Activated effector memory CD4-positive, alpha-beta T cell treated with Interleukin-2 at 50 U/mL for 16 hours (primary cell): ENCODE measurements around the gene SLC16A12.
"Not testable (repeated sequence)": the region's sequence is repeated elsewhere in the genome, so short reads cannot be mapped to it uniquely, and the experiment has no call there.

Experiments
- DNase-seq: peaks from one replicate; pipeline ENCODE4 v3.0.0-alpha.2; 2020

SLC16A12 gene

DNA sequence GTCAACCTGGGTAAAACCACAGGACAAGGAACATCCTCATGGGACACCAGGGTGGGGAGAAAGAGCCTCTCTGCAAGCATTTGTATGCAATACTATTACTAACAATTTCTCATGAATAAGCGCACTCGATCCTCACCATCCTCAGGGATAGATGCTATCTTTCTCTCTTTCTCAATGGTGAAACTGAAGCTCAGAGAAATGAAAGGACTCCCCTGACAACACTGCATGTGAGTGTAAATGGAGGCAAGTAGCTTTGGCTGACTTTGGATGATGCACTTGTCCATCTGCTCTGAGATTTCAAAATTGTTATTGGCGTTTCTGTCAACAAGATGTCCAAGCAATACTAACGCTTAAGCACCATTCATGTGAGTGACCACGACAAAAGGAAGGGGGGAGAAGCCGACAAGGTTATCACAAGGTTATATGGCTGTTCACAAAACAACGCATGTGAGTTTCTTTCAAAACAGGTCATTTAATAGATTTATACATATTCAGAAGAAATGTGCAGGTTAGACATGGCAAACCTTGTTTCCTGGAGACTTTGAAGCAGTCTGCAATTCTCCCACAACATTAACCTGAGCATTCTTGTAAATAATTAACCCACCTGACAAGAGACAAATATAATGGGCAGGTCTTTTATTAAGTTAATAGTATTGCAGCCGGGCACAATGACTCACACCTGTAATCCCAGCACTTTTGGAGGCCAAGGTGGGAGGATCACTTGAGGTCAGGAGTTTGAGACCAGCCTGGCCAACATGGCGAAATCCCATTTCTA, 67.0 kb downstream of the SLC16A12 start:
- no peak for DNase-seq

DNA sequence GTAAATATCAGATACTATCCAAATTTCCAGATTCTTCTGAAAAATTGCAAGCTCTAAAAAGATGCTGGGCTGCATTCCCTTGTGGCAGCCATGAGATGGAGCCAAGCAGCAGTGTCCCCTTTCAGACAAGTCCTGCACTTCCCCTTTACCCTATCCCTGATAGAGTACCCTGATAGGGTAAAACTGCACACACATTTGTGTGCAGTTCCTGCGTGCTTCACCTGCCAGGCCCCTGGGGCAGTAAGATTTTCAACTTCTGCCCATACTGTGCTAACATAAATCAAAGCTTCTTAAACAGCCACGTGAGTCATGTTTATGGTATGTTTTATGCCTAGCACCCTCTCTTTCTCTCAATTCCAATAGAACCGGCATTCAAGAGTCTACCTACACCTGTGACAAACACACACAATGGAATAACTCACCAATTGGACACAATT, 68.8 kb downstream of the SLC16A12 start:
- DNase-seq: no peak

GRCh38 chr10:89465196-89465595, 70.2 kb downstream of the SLC16A12 start:
- no peak for DNase-seq

DNA sequence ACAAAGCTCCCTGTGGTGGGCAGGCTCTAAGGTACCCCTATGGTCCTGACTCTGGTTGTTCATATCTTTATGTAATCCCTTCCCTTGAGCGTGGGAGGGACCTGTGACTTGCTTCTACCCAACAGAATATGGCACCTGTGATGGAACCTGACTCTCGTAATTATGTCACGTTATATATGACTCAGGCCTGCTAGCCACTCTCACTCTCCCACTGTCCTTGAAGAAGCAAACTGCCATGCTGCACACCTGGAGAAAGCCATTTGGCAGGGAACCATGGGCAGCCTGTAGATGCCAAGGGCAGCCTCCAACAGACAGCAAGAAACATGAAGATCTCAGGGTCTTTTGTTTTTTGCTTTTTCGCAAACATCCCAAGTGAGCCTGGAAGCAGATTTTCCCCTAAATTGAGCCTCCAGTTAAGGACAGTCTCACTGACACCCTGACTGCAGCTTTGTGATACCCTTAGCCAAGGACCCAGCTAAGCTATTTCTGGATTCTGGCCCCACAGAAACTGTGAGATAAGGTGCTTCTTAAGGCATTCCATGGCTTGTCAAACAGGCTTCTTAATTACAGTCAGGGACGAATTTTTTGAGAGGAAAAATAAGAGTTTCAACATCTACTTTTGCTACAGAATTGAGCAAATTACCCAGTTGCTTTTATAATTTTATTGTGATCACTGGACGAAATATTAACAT, 71.4 kb downstream of the SLC16A12 start:
- DNase-seq: no peak

GRCh38 chr10:89458784-89459183, 76.6 kb downstream of the SLC16A12 start:
- no peak for DNase-seq

DNA sequence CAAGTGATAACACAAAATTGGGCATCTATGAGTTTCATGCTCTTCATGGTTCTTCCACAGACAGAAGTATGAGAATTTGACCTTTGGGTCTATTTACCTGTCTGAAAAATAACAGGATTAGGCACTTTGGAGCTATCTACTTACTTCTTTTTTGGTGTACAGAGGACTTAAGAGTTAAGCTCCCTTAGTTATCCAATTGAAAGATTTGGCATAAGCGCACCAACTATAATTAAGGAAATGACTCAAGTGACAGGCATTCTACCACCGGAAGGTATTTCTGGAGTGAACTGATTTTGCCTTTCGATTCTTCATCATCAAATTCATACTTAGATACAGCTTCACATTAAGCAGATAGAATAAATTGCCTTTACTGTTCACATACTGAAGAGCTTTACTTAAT, 77.1 kb downstream of the SLC16A12 start:
- DNase-seq: no peak

- DNase-seq: no peak
Measured at GRCh38 chr10:89454561-89455347, 80.6 kb downstream of the SLC16A12 start.

DNA sequence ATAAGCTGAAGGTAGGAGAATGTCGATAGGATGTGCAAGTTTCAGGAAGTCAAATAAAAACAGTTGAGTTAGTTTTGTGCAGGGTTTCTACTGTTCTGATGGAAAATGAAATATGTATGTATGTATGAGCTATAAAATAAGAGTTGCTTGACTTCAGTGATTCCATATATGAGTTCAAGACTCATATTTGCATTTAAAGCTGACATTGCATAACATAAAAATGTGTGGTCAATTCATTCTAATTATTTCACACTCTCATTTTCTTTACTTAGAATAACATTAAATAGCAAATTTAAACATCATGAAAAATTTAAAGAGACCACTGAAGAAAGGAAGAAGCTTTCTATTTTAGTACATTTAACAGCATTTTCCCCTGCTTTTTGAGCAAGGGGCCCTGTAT, 83.2 kb downstream of the SLC16A12 start:
- no peak for DNase-seq

- DNase-seq: no peak
Measured at GRCh38 chr10:89450901-89451300, 84.5 kb downstream of the SLC16A12 start.

DNA sequence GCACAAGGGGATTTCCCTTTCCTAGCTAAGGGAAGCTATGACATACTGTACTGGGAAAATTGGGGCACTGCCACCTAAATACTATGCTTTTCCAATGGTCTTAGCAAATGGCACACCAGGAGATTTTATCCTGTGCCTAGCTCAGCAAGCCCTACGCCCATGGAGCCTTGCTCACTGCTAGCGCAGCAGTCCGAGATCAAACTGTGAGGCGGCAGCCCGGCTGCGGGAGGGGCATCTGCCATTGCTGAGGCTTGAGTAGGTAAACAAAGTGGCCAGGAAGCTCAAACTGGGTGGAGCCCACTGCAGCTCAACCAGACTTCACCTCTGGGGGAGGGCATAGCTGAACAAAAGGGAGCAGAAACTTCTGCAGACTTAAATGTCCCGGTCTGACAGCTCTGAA, 90.6 kb downstream of the SLC16A12 start:
- DNase-seq: not testable (repeated sequence)

- DNase-seq: no peak
Measured at GRCh38 chr10:89442289-89442688, 93.1 kb downstream of the SLC16A12 start.

DNA sequence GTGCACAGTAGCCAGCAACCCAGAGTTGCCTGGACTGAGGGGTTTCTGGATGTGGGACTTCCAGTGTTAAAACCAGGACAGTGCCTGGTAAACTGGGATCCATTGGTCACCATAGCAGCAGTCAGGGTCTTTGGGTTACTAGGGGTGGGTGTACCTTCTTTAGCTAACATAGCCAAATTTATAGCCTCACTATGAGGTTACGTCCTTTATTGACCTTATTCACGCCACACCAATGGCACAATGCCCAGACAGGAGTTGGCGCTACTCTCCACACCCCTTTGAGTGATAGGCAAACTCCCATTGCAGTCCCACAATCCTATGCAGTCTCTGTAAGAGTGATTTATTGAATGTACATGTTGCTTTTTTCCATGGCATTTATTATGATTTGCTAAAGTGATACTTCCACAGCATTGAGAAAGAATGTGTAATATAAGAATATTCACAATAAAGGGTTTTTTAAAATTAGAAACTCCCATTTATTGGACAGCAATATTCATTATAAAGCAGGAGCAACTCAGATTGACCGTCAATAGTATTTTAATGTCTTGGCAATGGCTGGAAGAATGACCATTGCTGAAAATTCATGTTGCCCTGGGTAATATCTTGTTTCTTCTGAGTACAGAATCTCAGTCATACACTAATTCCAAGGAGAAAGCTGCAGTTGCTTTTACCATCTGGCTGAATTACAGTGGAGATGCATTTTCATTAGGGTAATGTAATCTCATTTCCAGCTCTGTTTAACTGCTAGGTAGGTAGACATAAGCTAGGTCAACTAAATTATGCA, 95.0 kb downstream of the SLC16A12 start:
- no peak for DNase-seq

DNA sequence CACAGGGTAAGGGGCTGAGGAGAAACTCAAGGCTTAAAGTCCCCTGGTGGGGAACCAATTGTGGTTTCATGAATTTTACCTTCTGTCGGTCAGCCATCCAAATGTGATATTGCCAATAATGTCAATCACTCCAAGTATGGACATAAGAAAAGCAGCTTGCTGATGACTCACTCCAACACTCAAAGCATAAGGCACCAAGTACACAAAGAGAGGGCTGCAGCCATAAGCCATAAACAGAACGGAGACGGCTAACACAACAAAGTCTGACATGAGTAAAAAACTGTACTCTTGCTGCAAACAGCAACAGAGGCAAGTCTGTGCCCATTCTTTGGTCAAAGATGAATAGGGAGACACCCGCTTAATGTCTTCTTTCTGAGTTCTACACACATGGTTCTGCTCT, 96.9 kb downstream of the SLC16A12 start:
- no peak for DNase-seq

- DNase-seq: no peak
Measured at GRCh38 chr10:89431977-89432376, 103.4 kb downstream of the SLC16A12 start.

- no peak for DNase-seq
Measured at GRCh38 chr10:89428877-89429276, 106.5 kb downstream of the SLC16A12 start.

DNA sequence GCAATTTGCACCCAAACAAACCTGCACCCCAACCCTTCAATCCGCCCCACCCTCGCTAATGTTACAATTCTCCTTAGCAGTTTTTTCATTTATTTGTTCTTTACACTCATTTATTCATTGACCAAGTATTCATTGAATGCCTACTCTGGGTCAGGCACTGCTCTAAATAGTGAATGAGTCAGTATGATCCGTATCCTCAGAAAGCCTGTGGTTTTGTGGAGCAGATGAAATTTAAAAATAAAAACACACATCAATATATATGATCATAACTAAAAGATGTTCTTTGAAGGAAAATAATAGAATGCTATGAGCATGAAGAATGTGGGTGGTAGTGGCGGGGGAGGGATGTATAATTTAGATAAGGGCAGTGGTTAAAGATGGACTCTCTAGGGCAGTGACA, 107.8 kb downstream of the SLC16A12 start:
- no peak for DNase-seq

DNA sequence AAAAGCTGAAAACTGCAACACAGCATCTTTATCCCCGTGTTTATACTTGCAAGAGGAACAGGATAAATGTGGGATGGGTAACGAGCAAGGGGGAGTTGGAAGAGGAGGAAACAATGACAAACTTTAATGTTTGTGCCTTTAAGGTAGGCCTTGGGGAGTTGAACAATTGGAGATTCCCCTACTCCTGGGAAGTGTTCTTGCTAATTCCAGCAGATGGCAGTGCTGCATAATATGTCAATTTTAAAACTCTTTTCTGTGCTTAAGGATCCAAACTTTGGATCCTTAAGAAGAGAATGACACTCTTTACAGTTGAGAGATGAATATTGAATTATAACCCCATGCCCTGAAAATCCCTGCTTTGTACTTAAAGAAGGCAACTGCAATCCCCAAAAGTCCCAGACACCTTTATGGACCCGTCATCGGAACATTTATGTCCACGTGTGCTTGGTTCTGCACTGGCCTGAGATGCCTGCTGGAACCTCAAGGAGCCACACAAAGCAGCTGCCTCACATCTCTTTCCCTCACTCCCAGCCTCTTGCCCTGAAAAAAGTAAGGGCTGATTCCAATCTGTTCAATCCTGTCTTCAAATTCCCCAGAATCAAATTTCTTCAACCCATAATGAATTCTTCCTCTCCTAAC, 109.0 kb downstream of the SLC16A12 start:
- no peak for DNase-seq

DNA sequence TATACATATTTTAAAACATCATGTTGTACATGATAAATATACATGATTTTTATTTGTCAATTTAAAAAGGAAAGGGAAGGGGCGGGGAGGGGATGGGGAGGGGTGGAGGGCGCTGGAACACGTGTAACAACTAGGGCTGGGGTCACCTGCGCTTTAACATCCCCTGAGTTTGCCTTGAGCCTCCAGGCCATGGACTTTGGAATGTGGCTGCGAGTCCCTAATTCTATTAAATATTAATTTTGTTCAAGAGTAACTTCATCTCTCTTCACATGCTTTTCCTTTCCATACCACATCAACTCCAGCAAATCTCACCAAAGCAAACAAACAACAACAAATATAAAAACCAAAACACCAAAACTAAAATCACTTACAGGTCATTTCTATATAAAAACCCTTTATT, 110.4 kb downstream of the SLC16A12 start:
- DNase-seq: no peak

- no peak for DNase-seq
Measured at GRCh38 chr10:89421018-89421476, 114.3 kb downstream of the SLC16A12 start.

DNA sequence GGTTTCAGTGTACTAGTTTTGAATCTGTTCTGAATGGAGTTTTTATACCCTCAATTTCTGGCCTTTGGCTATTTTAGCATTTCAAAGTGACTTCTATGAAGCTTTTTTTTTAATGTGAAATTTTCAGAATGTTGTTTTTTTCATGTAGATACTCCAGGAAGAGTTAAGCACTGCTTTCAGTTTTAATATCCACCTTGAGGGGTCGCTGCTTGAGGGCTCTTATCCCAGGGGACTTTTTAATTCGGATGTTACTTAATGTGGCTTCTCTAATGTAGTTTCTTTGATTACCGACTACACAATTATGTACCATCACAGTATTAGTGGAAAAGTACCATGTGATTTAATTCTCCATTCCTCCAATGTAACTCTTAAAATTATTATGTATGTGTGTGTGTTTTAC, 115.8 kb downstream of the SLC16A12 start:
- DNase-seq: no peak

GRCh38 chr10:89416465-89416864, 118.9 kb downstream of the SLC16A12 start:
- no peak for DNase-seq
